CD14-positive monocyte (primary cell): ENCODE data around the gene CLEC17A. TPM values are rescaled to one million over a fixed set of nuclear protein-coding genes. Genes with fewer than 3 reads are reported as not detected.
"Not testable (repeated sequence)": the region's sequence is repeated elsewhere in the genome, so short reads cannot be mapped to it uniquely, and the experiment has no call there.

Experiments used
- DNase-seq, 3 donors: peaks; one replicate each; pipeline ENCODE4 v3.0.0-alpha.2; 2011 to 2022
- H2AFZ ChIP-seq: 2 replicates; pipeline ENCODE4 v1.6.0; 2012; ENCODE audit warnings: mild to moderate bottlenecking, low read depth, low read length, inconsistent platforms; ENCODE audit not compliant: insufficient read depth, poor library complexity, severe bottlenecking
- H3K27ac ChIP-seq, 2 donors: 1 replicate in 1 of 2; 2 replicates in 1 of 2; pipeline ENCODE4 v1.5.1; 2012 to 2013; ENCODE audit warnings: low read length in 2 of 2, control low read depth in 1 of 2, inconsistent platforms in 1 of 2, low read depth in 1 of 2, mild to moderate bottlenecking in 1 of 2
- H3K27me3 ChIP-seq, 2 donors: one replicate each; pipeline versions ENCODE4 v1.6.0 to v1.6.1; 2011 to 2013; ENCODE audit warnings: low read length in 2 of 2; ENCODE audit not compliant: control insufficient read depth in 2 of 2, insufficient read depth in 2 of 2
- H3K36me3 ChIP-seq, 2 donors: replicated peaks in 1 of 2; 1 replicate in 1 of 2; 2 replicates in 1 of 2; pipeline versions ENCODE4 v1.5.1 to v1.6.1; 2012 to 2013; ENCODE audit warnings: low read length in 2 of 2, control low read depth in 1 of 2, inconsistent platforms in 1 of 2, mild to moderate bottlenecking in 1 of 2; ENCODE audit not compliant: insufficient read depth in 2 of 2, control insufficient read depth in 1 of 2
- H3K4me1 ChIP-seq, 2 donors: 1 replicate in 1 of 2; 2 replicates in 1 of 2; pipeline versions ENCODE4 v1.5.1 to v1.6.1; 2012 to 2013; ENCODE audit warnings: low read length in 2 of 2, control low read depth in 1 of 2, inconsistent platforms in 1 of 2, mild to moderate bottlenecking in 1 of 2, moderate library complexity in 1 of 2; ENCODE audit not compliant: insufficient read depth in 2 of 2, control insufficient read depth in 1 of 2
- H3K4me2 ChIP-seq: replicated peaks from 2 replicates; pipeline ENCODE3; 2012; ENCODE audit warnings: low read length, moderate library complexity, mild to moderate bottlenecking; ENCODE audit not compliant: poor library complexity, severe bottlenecking; ENCODE audit errors: extremely low read depth
- H3K4me3 ChIP-seq, 3 experiments: fragments of 200-600 bp in 1 of 3; sonication (generic) in 1 of 3; replicated peaks in 1 of 3; 1 replicate in 2 of 3; 2 replicates in 1 of 3; pipeline ENCODE4 v1.5.1; 2011 to 2013; ENCODE audit warnings: low read length in 3 of 3, mild to moderate bottlenecking in 3 of 3, control low read depth in 2 of 3, low read depth in 2 of 3, inconsistent platforms in 1 of 3, moderate library complexity in 1 of 3
- H3K79me2 ChIP-seq: 2 replicates; pipeline ENCODE4 v1.6.0; 2012; ENCODE audit warnings: mild to moderate bottlenecking, control low read depth, inconsistent platforms, low read length, moderate library complexity; ENCODE audit not compliant: insufficient read depth
- H3K9ac ChIP-seq: 2 replicates; pipeline ENCODE4 v1.6.0; 2017; ENCODE audit warnings: low read length, mild to moderate bottlenecking; ENCODE audit not compliant: insufficient read depth, poor library complexity, severe bottlenecking
- H3K9me3 ChIP-seq, 2 donors: replicated peaks in 1 of 2; 1 replicate in 1 of 2; 2 replicates in 1 of 2; pipeline versions ENCODE4 v1.5.1 to v1.6.1; 2012 to 2013; ENCODE audit warnings: low read length in 2 of 2, control low read depth in 1 of 2; ENCODE audit not compliant: control insufficient read depth in 1 of 2, insufficient read depth in 1 of 2
- H4K20me1 ChIP-seq: 2 replicates; pipeline ENCODE4 v1.6.0; 2012; ENCODE audit warnings: mild to moderate bottlenecking, low read length, control low read depth, moderate library complexity; ENCODE audit not compliant: insufficient read depth
- H3K27ac Mint-ChIP-seq, 7 donors: one replicate each; pipeline ENCODE4 v1.8.0; 2020; ENCODE audit warnings: mild to moderate bottlenecking in 7 of 7, mixed read lengths in 7 of 7, moderate library complexity in 6 of 7, inconsistent platforms in 2 of 7
- H3K27me3 Mint-ChIP-seq, 3 donors: one replicate each; pipeline ENCODE4 v1.8.0; 2021 to 2022; ENCODE audit warnings: low read depth in 3 of 3, mild to moderate bottlenecking in 3 of 3, mixed read lengths in 3 of 3, moderate library complexity in 3 of 3, inconsistent platforms in 1 of 3
- H3K36me3 Mint-ChIP-seq, 2 donors: one replicate each; pipeline ENCODE4 v1.8.0; 2020; ENCODE audit warnings: mixed read lengths in 2 of 2, inconsistent platforms in 1 of 2, mild to moderate bottlenecking in 1 of 2
- H3K4me1 Mint-ChIP-seq: one replicate; pipeline ENCODE4 v1.8.0; 2020; ENCODE audit warnings: mild to moderate bottlenecking, mixed read lengths
- H3K4me3 Mint-ChIP-seq, 2 donors: one replicate each; pipeline ENCODE4 v1.8.0; 2020; ENCODE audit warnings: mild to moderate bottlenecking in 2 of 2, mixed read lengths in 2 of 2, moderate library complexity in 1 of 2
- H3K9me3 Mint-ChIP-seq, 7 donors: one replicate each; pipeline ENCODE4 v1.8.0; 2020 to 2022; ENCODE audit warnings: mixed read lengths in 7 of 7, mild to moderate bottlenecking in 6 of 7, moderate library complexity in 6 of 7, inconsistent platforms in 2 of 7
- CTCF ChIP-seq: fragments of 200-600 bp; IDR thresholded peaks from one replicate; pipeline ENCODE4 v1.8.0; 2022; ENCODE audit warnings: antibody characterized with exemption, mild to moderate bottlenecking
- WGBS: methylation state at CpG from one replicate; pipeline ENCODE4 v1.1.5; 2013; ENCODE audit warnings: missing lambda C conversion rate; ENCODE audit not compliant: insufficient coverage; 5-methylcytosine and 5-hydroxymethylcytosine counted together
- intact Hi-C, 2 donors: fragments of 100-400 bp; cut with micrococcal nuclease; formaldehyde crosslinking; loops; one replicate each; pipeline versions ENCODE4 v1.15.0 to v1.15.1; 2023
- polyA plus RNA-seq, 3 donors: library from polyadenylated mRNA; depleted of rRNA in 1 of 3; unstranded in 2 of 3; stranded (reverse) in 1 of 3; fragments of 300-500 nt in 2 of 3; fragments of >200 nt in 1 of 3; fragmentation: Illumina TruSeq in 2 of 3; gene quantifications; 1 replicate in 2 of 3; 2 replicates in 1 of 3; pipeline ENCODE4 v1.2.3, GENCODE V29; 2012 to 2021

Gene CLEC17A
- polyA plus RNA-seq, 3 donors: 0.62 to 3.4 (median 2.6) TPM

GRCh38 chr19:14611051-14611450 is 28.2 kb downstream of the CLEC17A start:
- Mint-ChIP-seq H3K27me3 (peaks cover 0 to 4% (median 0%) of the 10 kb centered on the region in 3 donors), H3K27ac (peak overlapping the region in 5 of 7 donors; percentile 4 to 74 (median 31)), H3K36me3 (peaks cover 4 to 12% of the 10 kb centered on the region in 2 donors), H3K4me1 (peaks cover 77% of the 10 kb centered on the region), H3K4me3 (no peak overlapping the region), H3K9me3 (no peaks in the 10 kb centered on the region)
- H2AFZ ChIP-seq: no peak overlapping the region
- WGBS: 42% methylated on average over 2 of the region's 4 CpGs
- no peaks in the 10 kb centered on the region for H3K9me3 ChIP-seq
- no peaks in the 10 kb centered on the region for H3K27me3 ChIP-seq
- peaks cover 61 to 76% of the 10 kb centered on the region in 2 donors for H3K4me1 ChIP-seq
- no peaks in the 10 kb centered on the region for H4K20me1 ChIP-seq
- H3K36me3 ChIP-seq: no peaks in the 10 kb centered on the region
- TF ChIP-seq CTCF: no peak
- H3K4me3 ChIP-seq: no peak overlapping the region
- peak in 1 of 3 donors; percentile 12 for DNase-seq
- intact Hi-C loops: loop anchor here (5.0 to 10.0 kb wide), 2 partner anchors 74 to 76 kb away; no protein-coding TSS in a partner anchor
- peak overlapping the region; percentile 27 to 49 for H3K27ac ChIP-seq
- H3K79me2 ChIP-seq: no peaks in the 10 kb centered on the region
- H3K4me2 ChIP-seq: peak overlapping the region; percentile 3
- no peak overlapping the region for H3K9ac ChIP-seq

GRCh38 chr19:14612242-14612641 is 29.4 kb downstream of the CLEC17A start:
- H3K79me2 ChIP-seq, H3K36me3 ChIP-seq, H3K4me2 ChIP-seq, H3K9me3 Mint-ChIP-seq, H3K4me3 ChIP-seq, DNase-seq, H3K27ac ChIP-seq, H3K27me3 ChIP-seq, H3K27me3 Mint-ChIP-seq, H3K4me3 Mint-ChIP-seq, H4K20me1 ChIP-seq, H3K9me3 ChIP-seq, H2AFZ ChIP-seq: not testable (repeated sequence)
- peaks cover 82% of the 10 kb centered on the region for H3K4me1 Mint-ChIP-seq
- peaks cover 72 to 87% of the 10 kb centered on the region in 2 donors for H3K4me1 ChIP-seq
- H3K27ac Mint-ChIP-seq: peak overlapping the region in 4 of 7 donors; percentile 46 to 79 (median 56)
- 73% methylated on average over 3 of the region's 5 CpGs for WGBS
- intact Hi-C loops: loop anchor here (5.0 to 10.0 kb wide), 2 partner anchors 73 to 75 kb away; no protein-coding TSS in a partner anchor
- peaks cover 4 to 14% of the 10 kb centered on the region in 2 donors for H3K36me3 Mint-ChIP-seq
- H3K9ac ChIP-seq: peak overlapping the region; percentile 4
